Activated CD4-positive, alpha-beta memory T cell treated with anti-CD3 and anti-CD28 coated beads for 36 hours (primary cell): ENCODE measurements around the gene CEP295NL. TPM values are rescaled to one million over a fixed set of nuclear protein-coding genes. Genes with fewer than 3 reads are reported as not detected.

Experiments used
- CTCF ChIA-PET: fragments of 350-600 bp; sonication (Branson Sonifier 250); formaldehyde crosslinking; loops from one replicate; lab custom pipeline; 2021; ENCODE audit warnings: antibody characterized with exemption, inconsistent platforms; lab: Charles Lee
- POLR2A ChIA-PET: fragments of 350-600 bp; sonication (Branson Sonifier 250); formaldehyde crosslinking; loops from one replicate; lab custom pipeline; 2021; ENCODE audit warnings: antibody characterized with exemption; lab: Charles Lee
- DNase-seq: peaks from one replicate; pipeline ENCODE4 v3.0.0-alpha.2; 2020
- H3K27ac Mint-ChIP-seq: one replicate; pipeline ENCODE4 v1.8.0; 2021; ENCODE audit warnings: mixed read lengths
- H3K27me3 Mint-ChIP-seq: one replicate; pipeline ENCODE4 v1.8.0; 2021; ENCODE audit warnings: mixed read lengths
- H3K36me3 Mint-ChIP-seq: one replicate; pipeline ENCODE4 v1.8.0; 2021; ENCODE audit warnings: mixed read lengths
- H3K4me1 Mint-ChIP-seq: one replicate; pipeline ENCODE4 v1.8.0; 2021; ENCODE audit warnings: low read depth, mixed read lengths
- H3K4me3 Mint-ChIP-seq: one replicate; pipeline ENCODE4 v1.8.0; 2021; ENCODE audit warnings: mild to moderate bottlenecking, mixed read lengths
- H3K9me3 Mint-ChIP-seq: one replicate; pipeline ENCODE4 v1.8.0; 2021; ENCODE audit warnings: mixed read lengths
- intact Hi-C: fragments of 100-400 bp; cut with micrococcal nuclease; formaldehyde crosslinking; loops from one replicate; pipeline ENCODE4 v1.15.1; 2023
- total RNA-seq, 2 experiments: library from RNA; stranded (reverse); gene quantifications; one replicate each; pipeline ENCODE4 v1.2.3, GENCODE V29; 2021

CEP295NL gene
- total RNA-seq, 2 experiments from 2014 or later = not detected

DNA sequence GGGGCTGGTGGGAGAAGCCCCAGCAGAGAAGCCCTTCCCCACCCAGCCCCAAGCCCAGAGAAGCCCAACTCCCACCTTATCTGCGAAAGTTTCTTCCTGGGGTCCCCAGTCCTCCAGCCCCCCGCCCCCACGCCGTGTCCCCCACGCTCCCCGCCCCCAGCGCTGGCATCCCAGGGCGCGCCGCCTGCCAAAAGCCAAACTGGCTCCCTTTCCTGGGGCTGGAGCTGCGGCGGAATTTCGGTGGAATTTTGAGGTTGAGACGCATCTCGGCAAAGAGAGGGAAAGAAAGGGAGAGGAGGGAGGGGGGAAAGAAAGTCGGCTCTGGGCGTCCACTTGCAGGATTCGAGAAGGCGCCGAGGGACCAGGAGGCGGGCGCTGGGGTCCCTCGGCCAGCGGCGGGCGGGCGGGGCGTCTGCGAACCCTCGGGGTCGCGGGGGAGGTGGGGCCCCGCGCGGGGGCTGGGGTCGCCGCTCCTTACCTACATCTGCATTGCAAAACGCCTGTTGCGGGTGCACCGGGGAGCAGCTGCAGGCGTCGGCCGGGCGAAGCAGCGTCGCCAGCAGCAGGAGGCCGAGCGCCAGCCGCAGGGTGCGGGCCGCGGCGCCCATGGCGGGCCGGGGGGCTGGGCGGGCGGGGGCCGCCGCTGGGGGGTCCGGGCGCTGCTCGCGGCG lies 21.6 kb upstream of the CEP295NL start:
- ChIA-PET CTCF (no interaction called here), POLR2A (no interaction called here)
- intact Hi-C loops = loop anchor here (5.0 to 10.0 kb wide), 2 partner anchors 37 to 60 kb away; no protein-coding TSS in a partner anchor
- peaks cover 17% of the 10 kb centered on the region for H3K27me3 Mint-ChIP-seq
- H3K36me3 Mint-ChIP-seq = no peaks in the 10 kb centered on the region
- H3K27ac Mint-ChIP-seq = no peak overlapping the region
- H3K4me3 Mint-ChIP-seq = peak overlapping the region; percentile 26
- DNase-seq = no peak
- H3K9me3 Mint-ChIP-seq = no peaks in the 10 kb centered on the region
- peaks cover 10% of the 10 kb centered on the region for H3K4me1 Mint-ChIP-seq

DNA sequence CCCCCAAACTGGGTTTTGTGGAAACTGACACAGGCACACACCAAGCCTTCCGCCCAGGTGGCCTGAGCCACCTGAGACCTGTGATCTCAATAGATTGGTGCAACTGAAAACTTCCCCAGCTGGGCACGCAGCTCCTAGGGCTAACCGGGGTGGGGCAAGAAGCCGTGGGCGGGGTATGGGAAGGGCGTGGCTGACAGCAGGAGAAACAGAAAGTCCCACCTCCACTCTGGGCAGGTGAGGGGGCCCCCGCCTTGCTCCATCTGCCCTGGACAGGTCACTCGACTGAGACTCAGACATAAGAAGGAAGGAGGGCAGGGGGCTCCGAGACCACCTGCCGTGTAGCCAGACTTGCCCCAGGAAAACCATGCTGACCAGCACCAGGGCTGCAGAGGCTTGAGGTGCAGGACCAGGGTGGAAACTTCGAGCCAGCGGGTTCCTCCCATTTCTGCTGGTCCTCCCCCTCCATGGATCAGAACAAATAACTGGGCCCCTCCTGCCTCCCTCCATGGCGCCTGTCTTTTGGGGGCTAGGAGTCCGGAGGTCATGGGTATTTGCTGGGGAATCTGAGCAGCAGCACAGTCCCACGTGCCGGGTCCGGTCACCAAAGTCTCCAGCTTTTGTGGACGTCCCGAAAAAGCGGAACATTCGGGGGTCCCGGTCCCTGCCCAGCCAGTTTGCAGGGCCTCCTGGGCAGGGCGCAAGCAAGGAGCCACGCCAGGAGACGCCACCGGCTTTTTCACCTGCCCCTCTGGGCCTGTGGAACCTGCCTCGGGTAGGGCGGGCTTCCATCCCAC lies 20.9 kb upstream of the CEP295NL start:
- Mint-ChIP-seq H3K4me1 (peaks cover 10% of the 10 kb centered on the region), H3K27me3 (peaks cover 17% of the 10 kb centered on the region), H3K9me3 (no peaks in the 10 kb centered on the region), H3K27ac (no peak overlapping the region), H3K4me3 (peak overlapping the region; percentile 20), H3K36me3 (no peaks in the 10 kb centered on the region)
- intact Hi-C loops = loop anchor here (5.0 to 10.0 kb wide), 2 partner anchors 37 to 59 kb away; no protein-coding TSS in a partner anchor
- ChIA-PET CTCF (interaction anchor here (0.7 to 0.9 kb wide), 2 partner anchors 47 to 58 kb away, joined by 3 to 4 read pairs; no protein-coding TSS in a partner anchor), POLR2A (no interaction called here)
- peak; percentile 66 for DNase-seq

DNA sequence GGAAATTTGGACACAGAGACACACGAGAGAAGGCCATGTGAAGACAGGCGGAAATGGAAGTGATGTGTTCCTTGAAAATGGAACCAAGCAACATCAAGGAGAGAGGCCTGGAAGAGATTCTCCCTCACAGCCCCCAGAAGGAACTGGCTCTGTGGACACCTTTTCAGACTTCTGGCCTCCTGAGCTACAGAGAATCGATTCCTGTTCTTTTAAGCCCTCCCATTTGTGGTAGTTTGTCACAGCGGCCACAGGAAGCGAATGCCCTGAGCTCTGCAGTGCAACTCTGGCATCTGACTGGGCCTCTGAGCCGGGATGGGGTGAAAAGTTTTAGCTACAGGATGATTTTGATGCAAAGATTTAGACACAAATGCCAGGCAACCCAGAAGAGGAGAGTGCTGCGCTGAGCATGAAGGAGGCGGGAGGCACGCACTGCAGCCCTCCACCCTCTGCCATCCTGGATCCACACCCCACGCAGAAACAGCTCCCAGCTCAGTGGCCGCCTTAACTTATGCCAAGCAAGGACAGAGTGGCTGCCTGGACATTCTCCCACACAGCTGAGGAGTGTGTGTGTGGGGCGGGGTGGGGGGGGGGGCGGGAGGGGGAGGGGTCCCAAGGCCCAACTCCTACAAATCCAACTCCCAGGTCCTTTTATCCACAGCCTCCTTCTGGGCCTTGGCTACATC lies 20.0 kb upstream of the CEP295NL start:
- Mint-ChIP-seq H3K27ac (no peak overlapping the region), H3K27me3 (peaks cover 15% of the 10 kb centered on the region), H3K36me3 (no peaks in the 10 kb centered on the region), H3K9me3 (no peaks in the 10 kb centered on the region), H3K4me3 (no peak overlapping the region), H3K4me1 (peaks cover 10% of the 10 kb centered on the region)
- POLR2A ChIA-PET = no interaction called here
- CTCF ChIA-PET = interaction anchor here (0.7 to 0.9 kb wide), 2 partner anchors 48 to 57 kb away, joined by 3 to 4 read pairs; no protein-coding TSS in a partner anchor
- intact Hi-C loops = loop anchor here (5.0 to 10.0 kb wide), 2 partner anchors 36 to 58 kb away; no protein-coding TSS in a partner anchor
- no peak for DNase-seq

DNA sequence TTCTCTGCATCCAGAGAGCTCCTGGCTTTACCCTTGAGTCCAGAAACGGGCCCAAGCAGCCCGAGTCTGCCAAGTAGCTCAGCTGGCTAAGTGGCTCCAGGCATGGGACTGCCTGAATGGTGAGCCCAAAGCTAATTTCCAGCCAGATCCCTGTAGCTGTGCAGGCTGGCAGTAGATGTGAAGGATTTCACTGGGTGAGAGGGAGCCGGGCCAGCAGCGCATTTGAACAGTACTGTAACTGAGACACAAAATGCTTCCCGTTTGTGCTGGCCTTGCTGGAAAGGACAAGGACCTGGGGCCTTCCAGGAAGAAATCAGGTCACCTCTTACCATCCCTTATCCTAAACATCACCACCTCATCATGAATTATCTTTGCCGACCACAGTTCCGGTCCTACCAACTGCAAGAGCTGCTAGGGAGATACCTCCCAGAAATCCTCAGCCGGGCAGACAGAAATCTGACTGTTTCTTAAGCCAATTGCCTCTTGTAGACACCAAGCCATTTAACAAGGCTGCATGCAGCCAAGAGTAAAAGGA lies 18.5 kb upstream of the CEP295NL start:
- no peaks in the 10 kb centered on the region for H3K9me3 Mint-ChIP-seq
- ChIA-PET CTCF (interaction anchor here (1.0 kb wide), 1 partner anchor 56 kb away, joined by 3 read pairs; no protein-coding TSS in a partner anchor), POLR2A (no interaction called here)
- intact Hi-C loops = loop anchor here (5.0 to 10.0 kb wide), 2 partner anchors 34 to 57 kb away; no protein-coding TSS in a partner anchor
- no peak overlapping the region for H3K27ac Mint-ChIP-seq
- H3K4me3 Mint-ChIP-seq = no peak overlapping the region
- H3K4me1 Mint-ChIP-seq = peaks cover 10% of the 10 kb centered on the region
- no peaks in the 10 kb centered on the region for H3K36me3 Mint-ChIP-seq
- DNase-seq = no peak
- peaks cover 10% of the 10 kb centered on the region for H3K27me3 Mint-ChIP-seq

DNA sequence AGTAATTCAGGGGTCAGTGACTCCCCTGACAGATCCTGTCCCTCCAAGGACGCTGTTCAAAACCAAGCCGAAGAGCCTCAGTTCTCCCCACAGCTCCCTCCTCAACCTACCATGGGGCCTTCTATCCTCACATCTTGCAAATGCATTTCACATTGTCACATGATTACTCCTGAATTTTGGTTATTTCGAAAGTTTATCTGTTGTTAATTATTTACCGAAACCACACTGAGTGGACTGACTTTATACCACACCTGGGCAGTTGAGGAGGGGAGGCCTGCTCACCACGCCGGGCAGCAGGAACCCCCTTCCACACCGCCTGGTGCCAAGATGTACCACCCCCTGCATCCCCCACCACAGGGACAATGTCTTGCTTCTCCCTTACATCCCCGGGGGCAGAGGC lies 17.5 kb upstream of the CEP295NL start:
- peaks cover 10% of the 10 kb centered on the region for H3K4me1 Mint-ChIP-seq
- intact Hi-C loops = loop anchor here (5.0 to 10.0 kb wide), 2 partner anchors 33 to 56 kb away; no protein-coding TSS in a partner anchor
- ChIA-PET POLR2A (no interaction called here), CTCF (no interaction called here)
- no peak overlapping the region for H3K27ac Mint-ChIP-seq
- DNase-seq = no peak
- H3K9me3 Mint-ChIP-seq = no peaks in the 10 kb centered on the region
- H3K36me3 Mint-ChIP-seq = no peaks in the 10 kb centered on the region
- peaks cover 6% of the 10 kb centered on the region for H3K27me3 Mint-ChIP-seq
- H3K4me3 Mint-ChIP-seq = no peak overlapping the region

DNA sequence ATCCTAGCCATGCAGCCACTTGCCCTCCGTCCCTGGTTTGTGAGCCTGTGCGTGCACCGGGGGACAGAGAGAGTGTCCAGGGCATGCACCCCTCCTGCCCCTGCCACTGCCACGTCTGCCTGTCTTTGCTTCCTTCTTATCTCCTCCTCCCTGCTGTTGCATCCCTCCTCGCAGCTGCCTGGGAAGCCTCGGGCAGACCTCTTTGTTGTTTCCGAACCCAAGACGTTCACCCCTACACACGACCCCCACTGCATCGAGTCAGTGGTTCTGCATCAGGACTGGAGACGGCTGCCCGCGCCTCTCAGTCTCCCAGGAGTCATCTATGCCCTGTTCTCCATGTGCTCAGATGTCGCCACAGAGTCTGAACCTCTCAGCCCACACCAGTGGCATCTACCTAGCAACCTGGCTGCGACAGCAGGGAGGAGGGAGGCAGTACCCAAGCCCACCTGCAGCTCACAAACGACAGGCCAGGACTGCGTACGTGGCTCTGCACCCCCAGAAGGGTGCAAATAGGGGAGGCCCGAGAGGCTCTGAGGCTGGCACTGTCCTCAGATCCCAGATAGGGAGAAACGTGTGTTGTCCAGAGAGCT lies 17.0 kb upstream of the CEP295NL start:
- H3K27me3 Mint-ChIP-seq = peaks cover 6% of the 10 kb centered on the region
- ChIA-PET POLR2A (no interaction called here), CTCF (no interaction called here)
- H3K4me3 Mint-ChIP-seq = no peak overlapping the region
- peaks cover 10% of the 10 kb centered on the region for H3K4me1 Mint-ChIP-seq
- H3K27ac Mint-ChIP-seq = no peak overlapping the region
- no peaks in the 10 kb centered on the region for H3K36me3 Mint-ChIP-seq
- no peak for DNase-seq
- intact Hi-C loops = loop anchor here (5.0 to 10.0 kb wide), 2 partner anchors 33 to 55 kb away; no protein-coding TSS in a partner anchor
- no peaks in the 10 kb centered on the region for H3K9me3 Mint-ChIP-seq

DNA sequence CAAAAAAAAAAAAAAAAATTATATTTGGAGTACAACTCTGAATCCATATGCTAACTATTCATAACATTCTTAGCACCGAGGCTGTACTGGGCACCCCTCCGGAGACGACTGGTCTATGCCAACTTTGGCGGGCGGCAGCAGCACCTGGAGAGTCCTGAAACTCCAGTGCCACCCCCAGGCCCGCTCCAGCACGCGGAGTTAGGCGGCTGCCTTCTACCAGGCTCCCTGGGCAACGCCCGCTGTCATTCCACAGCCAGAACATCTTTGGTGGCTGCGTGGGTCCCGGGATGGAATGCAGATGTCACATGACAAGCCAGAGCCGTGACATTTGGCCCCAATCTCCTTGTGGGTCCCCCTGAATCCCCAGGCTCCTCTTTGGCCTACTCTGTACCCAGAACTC lies 16.0 kb upstream of the CEP295NL start:
- H3K4me3 Mint-ChIP-seq = no peak overlapping the region
- no peaks in the 10 kb centered on the region for H3K9me3 Mint-ChIP-seq
- no peaks in the 10 kb centered on the region for H3K36me3 Mint-ChIP-seq
- POLR2A ChIA-PET = no interaction called here
- no peak for DNase-seq
- CTCF ChIA-PET = interaction anchor here (0.7 kb wide), 1 partner anchor 65 kb away, joined by 3 read pairs; no protein-coding TSS in a partner anchor
- no peak overlapping the region for H3K27ac Mint-ChIP-seq
- intact Hi-C loops = no loop called here
- peaks cover 6% of the 10 kb centered on the region for H3K27me3 Mint-ChIP-seq
- H3K4me1 Mint-ChIP-seq = peaks cover 8% of the 10 kb centered on the region

DNA sequence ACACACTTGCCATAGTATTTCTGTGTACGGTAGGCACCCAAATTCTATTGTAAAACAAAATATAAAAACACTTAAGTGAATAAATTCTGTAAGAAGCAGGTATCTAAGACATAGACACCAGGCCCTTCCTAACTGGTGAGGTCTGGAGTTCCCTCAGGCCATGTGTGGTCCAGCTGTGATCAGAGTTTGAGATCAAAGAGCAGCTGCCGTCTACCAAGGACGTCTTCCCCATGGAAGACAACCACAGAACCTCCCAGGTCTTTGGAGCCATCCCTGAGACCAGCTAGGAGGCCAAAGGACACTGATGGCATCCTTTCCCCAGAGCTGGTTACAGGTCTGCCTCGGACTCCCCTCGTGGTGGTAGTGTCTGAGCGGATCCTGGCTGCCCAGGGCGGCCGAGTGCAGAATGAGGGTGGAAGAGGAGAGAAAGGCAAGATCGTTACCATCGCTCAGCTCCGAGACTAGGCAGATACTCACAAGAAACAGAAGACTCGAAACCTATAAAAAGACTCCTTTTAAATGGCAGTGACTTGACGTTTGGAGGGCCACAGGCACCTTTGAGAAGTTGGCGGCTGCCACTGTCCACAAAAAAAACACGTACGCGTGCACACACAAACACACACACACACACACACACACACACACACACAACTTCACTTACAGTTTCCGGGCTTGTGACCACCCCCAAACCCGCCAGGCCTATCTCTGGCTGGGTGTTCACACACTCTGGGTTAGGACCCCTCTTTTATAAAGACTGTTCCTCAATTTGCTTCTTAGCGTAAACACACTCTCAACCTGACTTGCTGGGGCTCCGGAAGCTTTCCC lies 14.7 kb upstream of the CEP295NL start:
- H3K4me3 Mint-ChIP-seq = no peak overlapping the region
- H3K27me3 Mint-ChIP-seq = peaks cover 1% of the 10 kb centered on the region
- ChIA-PET CTCF (interaction anchor here (1.0 to 2.0 kb wide), 2 partner anchors 52 to 54 kb away, joined by 3 to 5 read pairs; no protein-coding TSS in a partner anchor), POLR2A (no interaction called here)
- intact Hi-C loops = no loop called here
- no peak for DNase-seq
- H3K9me3 Mint-ChIP-seq = no peaks in the 10 kb centered on the region
- H3K4me1 Mint-ChIP-seq = no peaks in the 10 kb centered on the region
- no peaks in the 10 kb centered on the region for H3K36me3 Mint-ChIP-seq
- H3K27ac Mint-ChIP-seq = no peak overlapping the region

DNA sequence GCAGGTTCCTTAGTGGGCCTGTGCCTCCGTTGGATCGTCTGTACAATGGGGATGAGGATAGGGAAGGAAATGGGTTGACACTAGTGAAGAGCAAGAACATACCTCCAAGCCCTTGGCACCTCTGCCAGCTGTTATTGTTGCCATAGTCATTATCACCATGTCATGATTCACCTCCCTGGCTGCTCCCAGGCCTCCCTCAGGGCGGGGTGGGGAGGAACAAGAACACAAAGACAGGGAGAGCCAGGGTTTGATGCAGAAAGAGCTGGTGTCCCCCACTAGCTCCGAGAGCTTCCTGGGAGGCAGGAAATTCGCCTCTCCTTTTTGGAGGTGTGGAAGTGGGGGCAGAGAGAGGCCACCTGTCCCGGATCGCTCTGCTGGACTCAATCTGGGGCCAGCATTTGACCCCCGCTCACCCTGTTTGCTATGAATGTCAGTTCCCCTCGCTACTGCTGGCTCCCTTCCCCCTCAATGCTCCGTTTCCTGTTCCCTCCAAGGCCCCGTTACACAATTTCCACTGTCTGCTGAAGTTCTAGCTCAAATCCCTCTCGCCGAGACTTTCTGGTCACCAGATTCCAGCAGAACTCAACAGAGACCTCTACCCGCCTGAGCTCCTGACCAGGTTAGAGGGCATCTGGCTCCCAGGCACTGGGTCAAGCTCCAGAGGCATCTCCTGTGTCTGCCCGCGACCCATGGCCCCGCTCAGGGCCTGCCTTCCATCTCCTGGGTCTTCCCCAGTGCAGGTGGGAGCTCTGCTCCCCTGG lies 13.1 kb upstream of the CEP295NL start:
- CTCF ChIA-PET = interaction anchor here (0.8 to 1.2 kb wide), 2 partner anchors 12 to 50 kb away, joined by 3 read pairs; no protein-coding TSS in a partner anchor
- POLR2A ChIA-PET = no interaction called here
- no peak overlapping the region for H3K27ac Mint-ChIP-seq
- intact Hi-C loops = no loop called here
- H3K27me3 Mint-ChIP-seq = peaks cover 1% of the 10 kb centered on the region
- no peaks in the 10 kb centered on the region for H3K36me3 Mint-ChIP-seq
- no peak overlapping the region for H3K4me3 Mint-ChIP-seq
- DNase-seq = no peak
- H3K4me1 Mint-ChIP-seq = no peaks in the 10 kb centered on the region
- no peaks in the 10 kb centered on the region for H3K9me3 Mint-ChIP-seq

DNA sequence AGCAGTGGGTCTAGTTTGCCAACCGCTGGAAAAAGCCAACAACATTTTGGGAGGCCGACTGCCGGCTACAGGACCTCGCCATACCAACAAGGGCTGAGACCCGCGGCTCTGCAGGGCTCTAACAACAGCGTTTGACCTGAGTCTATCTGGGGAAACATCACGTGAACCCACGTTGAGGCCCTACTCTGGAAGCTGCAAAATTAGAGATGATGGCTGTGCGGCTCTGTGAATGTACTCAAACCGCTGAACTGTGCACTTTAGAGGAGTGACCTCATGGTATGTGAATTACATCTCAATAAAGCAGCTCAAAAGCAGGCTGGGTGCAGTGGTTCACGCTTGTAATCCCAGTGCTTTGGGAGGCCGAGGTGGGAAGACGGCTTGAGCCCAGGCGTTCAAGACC lies 10.1 kb upstream of the CEP295NL start:
- Mint-ChIP-seq H3K4me1 (no peaks in the 10 kb centered on the region), H3K27ac (no peak overlapping the region), H3K9me3 (no peaks in the 10 kb centered on the region), H3K27me3 (peaks cover 1% of the 10 kb centered on the region), H3K36me3 (no peaks in the 10 kb centered on the region), H3K4me3 (no peak overlapping the region)
- ChIA-PET CTCF (no interaction called here), POLR2A (no interaction called here)
- no peak for DNase-seq
- intact Hi-C loops = no loop called here
